ENCODE results near the gene MUC20.
"Not testable (repeated sequence)": the region's sequence is repeated elsewhere in the genome, so short reads cannot be mapped to it uniquely, and the experiment has no call there.

Gene MUC20

GRCh38 chr3:195720831-195721506 is at the start of gene MUC20:
MUC20 (plus strand) TSS chr3:195720978; CDS start chr3:195721008, 30 bp downstream.
- H3K4me3 ChIP-seq (ENCODE audit: low read depth in 1 of 2, low read length in 1 of 2); H3K27ac ChIP-seq; H3K4me1 ChIP-seq (ENCODE audit: control insufficient read depth in 1 of 2, insufficient read depth in 1 of 2, low read depth in 1 of 2, low read length in 1 of 2); H3K36me3 ChIP-seq; H3K9me3 ChIP-seq: not testable (repeated sequence)
- H3K27me3 ChIP-seq: peaks cover 14% of the 10 kb centered on the region

GRCh38 chr3:195671283-195671682 is 49.5 kb upstream of the MUC20 start:
- not testable (repeated sequence) for H3K27ac ChIP-seq; H3K9me3 ChIP-seq; H3K4me3 ChIP-seq (ENCODE audit: low read depth in 1 of 2, low read length in 1 of 2); H3K27me3 ChIP-seq; H3K4me1 ChIP-seq (ENCODE audit: control insufficient read depth in 1 of 2, insufficient read depth in 1 of 2, low read depth in 1 of 2, low read length in 1 of 2)
- peaks cover 41% of the 10 kb centered on the region for H3K36me3 ChIP-seq

GRCh38 chr3:195673711-195674110 is 47.1 kb upstream of the MUC20 start:
- peaks cover 45% of the 10 kb centered on the region for H3K36me3 ChIP-seq
- not testable (repeated sequence) for H3K4me1 ChIP-seq (ENCODE audit: control insufficient read depth in 1 of 2, insufficient read depth in 1 of 2, low read depth in 1 of 2, low read length in 1 of 2)

GRCh38 chr3:195678391-195679015 is 42.3 kb upstream of the MUC20 start:
- H3K36me3 ChIP-seq: peaks cover 46% of the 10 kb centered on the region
- H3K4me1 ChIP-seq (ENCODE audit: control insufficient read depth in 1 of 2, insufficient read depth in 1 of 2, low read depth in 1 of 2, low read length in 1 of 2); H3K9me3 ChIP-seq; H3K27ac ChIP-seq; H3K27me3 ChIP-seq; H3K4me3 ChIP-seq (ENCODE audit: low read depth in 1 of 2, low read length in 1 of 2): not testable (repeated sequence)

More at GRCh38 chr3:195673711-195674110, 47.1 kb upstream of the MUC20 start:
- not testable (repeated sequence) for H3K27ac ChIP-seq; H3K9me3 ChIP-seq; H3K4me3 ChIP-seq (ENCODE audit: low read depth in 1 of 2, low read length in 1 of 2); H3K27me3 ChIP-seq

- H3K4me3 ChIP-seq (ENCODE audit: low read depth in 1 of 2, low read length in 1 of 2); H3K4me1 ChIP-seq (ENCODE audit: control insufficient read depth in 1 of 2, insufficient read depth in 1 of 2, low read depth in 1 of 2, low read length in 1 of 2); H3K27ac ChIP-seq; H3K27me3 ChIP-seq; H3K9me3 ChIP-seq: not testable (repeated sequence)
- H3K36me3 ChIP-seq: peaks cover 46% of the 10 kb centered on the region
Observed at GRCh38 chr3:195680690-195681089, 40.1 kb upstream of the MUC20 start.

- H3K9me3 ChIP-seq; H3K4me1 ChIP-seq (ENCODE audit: control insufficient read depth in 1 of 2, insufficient read depth in 1 of 2, low read depth in 1 of 2, low read length in 1 of 2); H3K4me3 ChIP-seq (ENCODE audit: low read depth in 1 of 2, low read length in 1 of 2); H3K27me3 ChIP-seq; H3K27ac ChIP-seq: not testable (repeated sequence)
- peaks cover 48% of the 10 kb centered on the region for H3K36me3 ChIP-seq
Observed at GRCh38 chr3:195681458-195682103, 39.2 kb upstream of the MUC20 start.

GRCh38 chr3:195682104-195682742 is 38.6 kb upstream of the MUC20 start:
- H3K36me3 ChIP-seq: peaks cover 48% of the 10 kb centered on the region
- not testable (repeated sequence) for H3K4me3 ChIP-seq (ENCODE audit: low read depth in 1 of 2, low read length in 1 of 2); H3K27ac ChIP-seq; H3K9me3 ChIP-seq; H3K4me1 ChIP-seq (ENCODE audit: control insufficient read depth in 1 of 2, insufficient read depth in 1 of 2, low read depth in 1 of 2, low read length in 1 of 2); H3K27me3 ChIP-seq

- H3K9me3 ChIP-seq; H3K4me3 ChIP-seq (ENCODE audit: low read depth in 1 of 2, low read length in 1 of 2); H3K4me1 ChIP-seq (ENCODE audit: control insufficient read depth in 1 of 2, insufficient read depth in 1 of 2, low read depth in 1 of 2, low read length in 1 of 2); H3K27ac ChIP-seq; H3K27me3 ChIP-seq: not testable (repeated sequence)
- peaks cover 37% of the 10 kb centered on the region for H3K36me3 ChIP-seq
Observed at GRCh38 chr3:195683722-195684526, 36.9 kb upstream of the MUC20 start.

- peaks cover 45% of the 10 kb centered on the region for H3K36me3 ChIP-seq
- not testable (repeated sequence) for H3K27ac ChIP-seq; H3K9me3 ChIP-seq; H3K27me3 ChIP-seq; H3K4me3 ChIP-seq (ENCODE audit: low read depth in 1 of 2, low read length in 1 of 2); H3K4me1 ChIP-seq (ENCODE audit: control insufficient read depth in 1 of 2, insufficient read depth in 1 of 2, low read depth in 1 of 2, low read length in 1 of 2)
Observed at GRCh38 chr3:195684527-195685257, 36.1 kb upstream of the MUC20 start.

- not testable (repeated sequence) for H3K9me3 ChIP-seq; H3K4me3 ChIP-seq (ENCODE audit: low read depth in 1 of 2, low read length in 1 of 2); H3K4me1 ChIP-seq (ENCODE audit: control insufficient read depth in 1 of 2, insufficient read depth in 1 of 2, low read depth in 1 of 2, low read length in 1 of 2); H3K27me3 ChIP-seq; H3K27ac ChIP-seq
- peaks cover 46% of the 10 kb centered on the region for H3K36me3 ChIP-seq
Observed at GRCh38 chr3:195686537-195687208, 34.1 kb upstream of the MUC20 start.

GRCh38 chr3:195687209-195687760 is 33.5 kb upstream of the MUC20 start:
- not testable (repeated sequence) for H3K4me1 ChIP-seq (ENCODE audit: control insufficient read depth in 1 of 2, insufficient read depth in 1 of 2, low read depth in 1 of 2, low read length in 1 of 2); H3K27me3 ChIP-seq; H3K9me3 ChIP-seq; H3K27ac ChIP-seq; H3K4me3 ChIP-seq (ENCODE audit: low read depth in 1 of 2, low read length in 1 of 2)
- peaks cover 46% of the 10 kb centered on the region for H3K36me3 ChIP-seq

Measured in neutrophil (primary cell).